Inflammatory macrophage (primary cell): ENCODE data around the gene ARHGDIA.
A peak's percentile ranks its signal among the peaks of the same experiment; 100 is the strongest.

Experiments used
- DNase-seq, 2 donors: peaks; one replicate each; pipeline ENCODE4 v3.0.0-alpha.2; 2020 to 2022

ARHGDIA gene

DNA sequence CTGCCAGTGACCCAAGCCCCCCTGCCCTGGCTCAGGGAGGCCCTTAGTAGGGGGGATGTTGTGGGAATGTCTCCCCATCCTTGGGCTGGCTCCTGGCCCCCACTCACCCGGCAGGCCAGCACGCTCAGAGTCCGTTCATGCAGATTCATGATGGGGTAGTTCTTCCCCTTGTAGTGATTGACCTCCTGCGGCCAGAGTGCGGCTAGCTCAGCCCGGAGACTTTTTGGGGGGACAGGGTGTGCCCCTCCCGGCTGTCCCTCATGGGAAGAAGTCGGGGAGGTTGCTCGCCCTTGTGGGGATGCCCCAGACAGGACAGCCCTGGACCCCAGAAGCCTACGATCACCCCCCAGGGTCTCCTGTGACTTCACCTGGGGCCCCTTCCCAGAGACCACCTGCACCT, 34.9 kb upstream of the ARHGDIA start:
- DNase-seq, result no peak

DNA sequence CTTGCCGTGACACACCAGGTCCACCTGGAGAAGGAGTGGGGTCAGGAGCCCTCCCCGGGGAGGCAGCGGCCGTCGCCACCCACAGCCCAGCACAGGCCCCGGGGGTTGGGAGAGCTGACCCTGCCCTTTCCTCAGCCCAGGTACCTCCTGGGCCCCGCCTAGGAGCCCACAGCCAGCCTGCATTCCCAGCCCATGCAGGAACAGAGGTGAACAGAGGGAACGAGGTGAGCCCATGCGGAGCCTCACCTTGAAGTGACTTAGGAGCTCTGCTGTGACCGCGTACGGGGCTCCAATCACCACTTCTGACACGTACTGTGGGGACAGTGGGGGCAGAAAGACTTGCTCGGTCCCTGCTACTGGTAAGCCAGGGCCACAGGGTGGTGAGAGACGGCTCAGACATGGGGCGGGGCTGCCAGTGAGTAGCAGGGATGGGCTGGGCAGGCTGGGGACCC, 34.3 kb upstream of the ARHGDIA start:
- DNase-seq, result no peak

DNA sequence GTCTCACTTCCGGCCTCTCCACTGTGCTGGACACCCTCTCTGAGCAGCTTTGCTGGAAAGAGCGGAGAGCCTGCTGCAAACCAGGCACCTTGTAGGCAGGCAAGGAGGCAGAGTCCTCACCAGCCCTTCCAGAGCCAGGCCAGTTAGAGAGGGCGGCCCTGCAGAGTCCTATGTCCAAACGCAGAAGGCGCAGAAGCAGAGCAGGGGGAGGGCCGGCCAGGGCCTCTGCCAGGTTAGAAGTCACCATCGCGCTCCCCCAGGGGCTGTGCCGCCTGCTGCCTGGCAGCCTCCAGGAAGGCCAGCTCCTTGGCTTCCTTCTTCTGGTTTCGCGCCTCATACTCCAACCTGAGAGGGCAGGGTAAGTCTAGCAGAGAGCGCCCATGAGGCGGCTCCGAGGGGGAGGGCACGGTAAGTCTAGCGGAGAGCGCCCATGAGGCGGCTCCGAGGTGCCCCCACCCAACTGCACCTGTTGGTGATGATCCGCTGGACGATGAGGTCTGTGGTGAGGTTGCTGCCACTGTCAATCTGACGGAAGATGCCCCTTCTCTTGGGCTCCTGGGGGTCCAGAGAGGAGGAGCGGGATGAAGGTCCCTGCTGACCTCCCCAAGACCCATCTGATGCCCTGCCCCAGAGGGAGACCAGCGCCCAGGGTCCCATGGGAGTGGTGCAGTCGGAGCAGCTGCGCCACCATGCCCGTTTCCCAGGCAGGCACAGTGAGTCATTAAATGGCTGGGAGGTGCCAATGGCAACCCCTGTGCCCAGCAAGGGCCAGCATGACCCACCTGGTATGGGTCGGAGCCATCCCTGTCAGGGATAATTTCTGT, 33.7 kb upstream of the ARHGDIA start:
- DNase-seq, result no peak

DNA sequence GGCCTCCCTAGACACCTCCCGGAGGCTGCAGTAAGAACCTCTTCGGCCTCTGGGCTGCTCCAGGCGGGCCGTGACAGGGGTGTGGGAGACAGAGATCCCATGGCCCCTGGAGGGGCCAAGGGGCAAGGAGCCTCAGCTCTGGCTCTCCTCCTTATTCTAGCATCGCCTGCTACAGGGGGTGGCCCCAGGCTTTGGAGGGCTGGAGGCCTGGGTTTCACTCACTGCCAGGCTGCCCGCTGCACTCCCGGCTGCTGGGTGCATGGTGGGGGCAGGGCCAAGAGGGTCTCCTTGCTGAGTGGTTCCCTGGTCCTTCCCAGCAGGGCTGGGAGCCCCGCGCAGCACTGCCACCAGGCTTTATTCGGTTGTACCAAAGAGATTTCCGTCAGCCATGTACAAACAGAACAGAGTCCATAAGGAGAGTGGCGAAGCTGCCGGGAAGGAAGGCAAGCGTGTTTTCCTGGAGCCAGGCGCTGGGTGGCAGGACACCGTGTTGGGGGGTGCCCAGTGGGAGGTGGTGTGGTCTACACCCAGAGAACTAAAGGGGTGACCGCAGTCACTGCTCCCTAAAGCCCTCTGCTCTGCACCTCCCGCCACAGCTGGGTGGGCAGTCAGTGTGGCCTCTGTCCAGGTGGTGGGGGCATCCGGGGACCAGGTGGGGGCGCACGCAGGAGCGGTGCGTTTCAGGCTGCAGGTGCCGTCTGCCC, 32.9 kb upstream of the ARHGDIA start:
- DNase-seq, result no peak

DNA sequence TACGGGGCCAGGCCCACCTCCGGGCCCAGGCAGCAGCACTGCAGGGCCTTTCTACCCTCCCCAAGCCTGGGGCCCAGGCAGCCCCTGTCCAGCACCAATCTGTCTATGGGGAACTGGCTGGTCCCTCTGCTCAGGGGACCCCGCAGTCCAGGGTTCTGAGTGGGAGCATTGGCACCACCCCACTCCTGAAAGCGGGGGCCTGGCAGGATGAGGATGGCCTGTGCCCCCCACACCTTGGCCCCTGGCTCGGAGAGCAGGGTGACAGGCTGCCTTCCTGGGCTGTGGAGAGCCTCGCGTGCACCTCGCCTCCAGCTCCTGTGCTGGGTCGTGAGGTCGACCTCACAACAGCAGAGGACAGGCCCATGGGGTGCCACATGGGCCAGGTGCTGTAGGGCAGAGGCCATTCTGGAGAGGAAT, 32.3 kb upstream of the ARHGDIA start:
- DNase-seq, result no peak

DNA sequence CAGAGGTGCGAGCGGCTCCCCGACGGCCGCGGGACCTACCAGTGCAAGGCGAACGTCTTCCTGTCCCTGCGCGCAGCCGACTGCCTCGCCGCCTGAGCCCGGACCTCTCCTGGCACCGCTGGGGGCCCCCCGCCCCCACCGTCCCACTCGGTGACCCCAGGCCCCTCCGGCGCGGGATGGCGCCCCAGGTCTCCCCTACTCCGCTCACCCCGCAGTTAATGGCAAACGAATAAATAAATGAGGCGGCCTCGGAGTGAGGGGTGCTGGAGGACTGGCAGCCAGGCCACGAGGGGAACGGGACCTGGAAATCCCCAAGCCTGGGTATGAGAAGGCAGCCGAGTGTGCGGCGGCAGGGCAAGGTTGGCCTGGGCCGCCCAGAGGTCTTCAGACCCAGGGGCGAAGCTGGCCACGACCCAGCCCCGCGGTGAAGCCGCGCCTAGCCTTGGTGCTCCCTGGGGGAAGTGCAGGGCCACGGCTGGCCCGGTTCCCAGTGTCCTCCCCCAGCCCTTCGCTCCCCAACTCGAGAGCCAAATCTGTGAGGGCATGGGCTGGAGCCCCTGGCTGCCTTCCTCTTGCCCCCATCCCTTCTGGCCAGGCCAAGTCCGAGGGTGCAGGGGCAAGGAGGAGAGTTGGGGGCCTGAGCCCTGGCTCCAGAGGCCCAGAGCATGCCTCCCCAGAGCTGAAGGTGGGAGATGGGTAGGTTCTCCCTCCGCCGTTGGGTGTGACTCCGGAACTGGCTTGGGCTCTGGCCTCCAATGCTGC, 31.7 kb upstream of the ARHGDIA start:
- DNase-seq, result no peak

DNA sequence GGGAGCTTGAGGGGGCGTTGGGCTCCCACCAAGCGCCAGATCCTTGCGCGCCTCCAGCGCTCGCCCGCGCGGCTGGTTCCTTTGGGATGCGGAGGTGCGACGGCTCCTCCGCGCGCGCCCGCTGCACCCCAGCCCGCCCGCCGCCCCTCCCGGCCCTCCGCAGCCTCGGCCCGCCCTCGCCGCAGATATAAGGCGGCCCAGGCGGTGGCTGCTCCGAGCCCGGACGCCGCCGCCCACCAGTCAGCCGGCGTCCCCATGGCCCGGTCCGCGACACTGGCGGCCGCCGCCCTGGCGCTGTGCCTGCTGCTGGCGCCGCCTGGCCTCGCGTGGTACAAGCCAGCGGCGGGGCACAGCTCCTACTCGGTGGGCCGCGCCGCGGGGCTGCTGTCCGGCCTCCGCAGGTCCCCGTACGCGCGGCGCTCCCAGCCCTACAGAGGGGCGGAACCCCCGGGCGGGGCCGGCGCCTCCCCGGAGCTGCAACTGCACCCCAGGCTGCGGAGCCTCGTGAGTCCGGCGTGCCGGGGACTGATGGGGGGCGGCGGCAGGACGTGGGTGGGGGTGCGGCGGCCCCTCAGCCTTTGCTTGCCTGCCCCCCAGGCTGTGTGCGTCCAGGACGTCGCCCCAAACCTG, 31.0 kb upstream of the ARHGDIA start, which contains the start of gene NPB:
Gene NPB (plus strand): TSS at position 216 of the 630 bp plus-strand sequence. CDS start 40 bp downstream, at position 256.
- DNase-seq, result peak in 1 of 2 donors; percentile 43

DNA sequence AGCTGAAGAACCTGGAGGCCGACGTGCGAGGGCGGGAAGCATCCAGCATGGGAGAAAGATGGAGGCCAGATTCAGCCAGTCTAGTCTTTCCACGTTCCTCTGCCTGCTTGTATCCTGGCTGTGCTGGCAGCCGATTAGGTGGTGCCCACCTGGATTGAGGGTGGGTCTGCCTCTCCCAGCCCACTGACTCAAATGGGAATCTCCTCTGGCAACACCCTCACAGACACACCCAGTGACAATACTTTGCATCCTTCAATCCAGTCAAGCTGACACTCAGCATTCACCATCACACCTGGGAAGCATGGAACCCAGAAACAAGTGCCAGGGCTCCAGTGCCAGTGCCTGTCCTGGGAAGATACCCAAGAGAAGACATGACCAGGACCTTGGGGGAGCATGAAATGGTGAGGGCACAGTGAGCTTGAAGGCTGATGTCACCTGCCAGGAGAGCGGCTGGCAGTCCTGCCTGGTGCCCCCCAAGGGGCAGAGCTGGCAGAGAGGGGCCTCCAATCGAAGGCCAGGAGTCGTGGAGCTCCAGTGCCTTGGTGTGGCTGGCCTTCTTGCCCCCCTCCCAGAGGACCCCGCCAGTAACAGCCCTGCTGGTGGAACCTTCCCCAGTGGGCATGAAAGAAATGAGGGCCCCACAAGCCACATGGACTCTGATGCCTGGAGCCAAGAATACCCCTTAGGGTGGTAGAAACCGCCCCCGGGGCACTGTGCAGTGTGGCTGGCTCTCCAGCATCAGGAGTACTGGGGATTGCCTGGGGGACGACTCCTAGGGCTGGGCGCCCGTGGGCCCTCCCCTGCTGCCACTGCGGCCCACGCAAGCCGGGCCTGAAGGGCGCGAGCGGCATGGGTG, 30.3 kb upstream of the ARHGDIA start:
- DNase-seq, result no peak

DNA sequence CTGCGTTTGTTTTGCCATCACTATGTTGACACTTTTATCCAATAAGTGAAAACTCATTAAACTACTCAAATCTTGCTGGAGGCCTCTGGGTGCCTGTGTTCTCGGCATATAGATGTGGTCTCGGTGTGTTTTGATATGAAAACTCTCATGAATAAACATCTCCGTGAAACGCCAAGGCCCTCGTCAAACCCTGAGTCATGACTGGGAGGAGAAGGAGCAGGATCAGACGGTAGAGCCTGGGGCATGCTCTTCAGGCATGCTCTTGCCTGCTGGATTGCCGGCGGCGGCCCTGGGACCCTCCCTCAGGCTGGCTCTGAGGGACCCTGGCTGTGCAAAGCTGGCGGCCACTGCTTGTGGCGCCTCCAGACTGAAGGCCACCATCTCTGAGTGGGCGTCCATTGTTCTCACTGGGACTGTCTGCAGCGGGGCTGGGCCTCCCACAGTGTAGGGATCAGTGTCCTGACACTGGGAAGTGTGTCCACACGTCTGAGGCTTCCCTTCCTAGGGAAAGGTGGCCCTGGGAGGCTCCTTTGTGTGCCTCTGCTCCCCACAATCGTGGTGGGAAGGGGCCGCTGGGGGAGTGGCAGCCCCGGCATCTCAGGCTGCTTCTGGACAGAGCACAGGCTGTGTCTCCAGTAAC, 29.2 kb upstream of the ARHGDIA start:
- no peak for DNase-seq

DNA sequence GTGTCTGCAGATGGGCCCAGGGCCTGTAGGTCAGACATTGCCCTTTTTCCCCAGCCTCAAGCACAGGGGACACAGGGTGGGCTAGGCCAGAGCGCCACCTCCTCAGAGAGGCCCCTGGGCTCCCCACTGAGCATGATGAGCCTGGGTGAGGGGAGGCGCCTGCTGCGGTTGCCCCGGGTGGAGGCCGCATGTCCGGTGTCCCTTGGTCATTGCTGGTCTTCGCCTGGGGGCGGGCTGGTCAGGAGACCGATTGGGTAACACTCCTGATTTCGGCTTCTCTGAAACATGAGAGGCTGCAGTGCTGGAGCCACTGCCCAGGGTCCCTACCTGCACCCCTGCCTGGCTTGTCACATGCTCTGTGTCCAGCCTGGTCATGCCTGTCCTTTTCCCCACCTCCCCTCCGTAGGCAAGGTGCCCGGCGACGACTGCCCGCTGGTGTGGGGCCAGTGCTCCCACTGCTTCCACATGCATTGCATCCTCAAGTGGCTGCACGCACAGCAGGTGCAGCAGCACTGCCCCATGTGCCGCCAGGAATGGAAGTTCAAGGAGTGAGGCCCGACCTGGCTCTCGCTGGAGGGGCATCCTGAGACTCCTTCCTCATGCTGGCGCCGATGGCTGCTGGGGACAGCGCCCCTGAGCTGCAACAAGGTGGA, 28.5 kb upstream of the ARHGDIA start:
- DNase-seq, result no peak

DNA sequence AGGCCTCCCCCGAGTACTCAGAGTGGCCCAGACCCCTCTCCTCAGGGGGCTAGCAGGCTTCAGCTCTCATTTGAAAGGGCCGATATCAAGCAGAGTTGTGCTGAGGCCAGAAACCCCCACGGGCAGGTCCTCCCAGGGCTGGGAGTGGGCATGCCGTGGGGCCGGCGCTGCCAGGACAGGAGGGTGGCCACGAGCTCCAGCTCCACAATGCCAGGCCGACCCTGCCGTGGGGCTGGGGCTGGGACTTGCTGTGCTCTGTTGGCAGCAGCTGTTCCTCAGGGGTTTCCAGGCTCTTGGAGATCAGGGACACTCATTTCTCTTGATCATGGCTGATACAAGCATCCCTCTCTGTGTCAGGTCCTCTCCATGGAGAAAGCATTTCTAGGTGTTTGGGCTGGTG, 27.7 kb upstream of the ARHGDIA start:
- DNase-seq, result no peak

DNA sequence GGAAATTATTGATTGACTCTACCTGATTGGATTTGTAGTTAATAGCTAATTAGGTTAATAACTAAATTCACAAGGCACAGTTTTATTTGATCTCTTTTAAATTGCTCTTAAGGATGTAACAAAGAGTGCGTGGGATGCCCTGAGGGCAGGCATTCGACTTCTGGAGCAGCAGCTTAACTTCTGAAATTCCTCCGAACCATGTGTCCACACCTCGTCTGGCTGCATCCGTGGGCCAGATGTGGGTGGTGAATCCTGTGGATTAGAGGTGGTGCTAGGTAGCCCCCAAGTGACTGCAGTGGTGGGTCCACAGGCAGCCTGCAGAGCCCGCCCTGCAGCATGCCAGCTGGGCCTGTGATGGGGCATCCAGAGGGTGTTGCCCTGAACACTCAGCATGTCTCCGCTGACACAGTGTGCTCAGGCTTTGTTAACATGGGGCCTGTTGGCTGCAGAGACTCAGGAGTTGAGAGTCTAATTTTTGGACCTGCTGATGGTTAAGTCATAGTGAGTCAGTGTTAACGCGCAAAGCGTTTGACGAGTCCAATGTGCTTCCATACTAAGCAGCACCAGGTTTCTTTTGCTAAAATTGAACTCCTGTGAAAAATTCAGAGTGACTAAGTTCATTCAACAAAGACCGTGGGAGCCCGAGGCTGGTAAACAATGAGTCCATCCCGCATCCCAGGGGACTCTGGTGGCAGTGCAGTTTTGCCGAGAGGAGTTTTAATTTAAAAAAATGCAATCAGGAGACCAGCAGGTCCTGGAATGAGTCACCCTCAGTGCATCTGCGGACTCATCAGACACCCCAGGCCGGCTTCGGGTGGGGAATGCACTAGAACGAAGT, 27.1 kb upstream of the ARHGDIA start:
- no peak for DNase-seq

DNA sequence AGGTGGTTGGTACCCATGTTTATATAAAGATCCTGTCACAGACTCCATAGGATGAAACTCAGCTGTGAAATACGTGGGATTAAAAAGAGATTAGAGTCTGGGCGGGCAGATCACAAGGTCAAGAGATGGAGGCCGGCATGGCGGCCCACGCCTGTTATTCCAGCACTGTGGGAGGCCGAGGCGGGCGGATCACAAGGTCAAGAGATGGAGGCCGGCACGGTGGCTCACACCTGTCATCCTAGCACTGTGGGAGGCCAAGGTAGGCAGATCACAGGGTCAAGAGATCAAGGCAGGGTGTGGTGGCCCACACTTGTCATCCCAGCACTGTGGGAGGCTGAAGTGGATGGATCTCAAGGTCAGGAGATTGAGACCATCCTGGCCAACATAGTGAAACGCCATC, 24.3 kb upstream of the ARHGDIA start:
- no peak for DNase-seq

DNA sequence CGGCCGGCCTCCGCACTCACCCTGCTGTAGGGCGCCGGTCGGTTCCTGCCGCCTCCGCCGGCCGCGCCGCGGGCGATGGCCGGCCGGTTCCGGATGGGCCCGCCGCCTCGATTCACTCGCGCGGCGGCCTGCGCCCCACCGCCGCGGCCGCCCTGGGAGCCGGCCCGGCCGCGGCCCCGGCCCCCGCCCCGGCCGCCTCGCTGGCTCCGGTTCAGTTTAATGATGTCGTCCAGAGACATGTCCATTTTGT, 20.1 kb upstream of the ARHGDIA start:
- no peak for DNase-seq

DNA sequence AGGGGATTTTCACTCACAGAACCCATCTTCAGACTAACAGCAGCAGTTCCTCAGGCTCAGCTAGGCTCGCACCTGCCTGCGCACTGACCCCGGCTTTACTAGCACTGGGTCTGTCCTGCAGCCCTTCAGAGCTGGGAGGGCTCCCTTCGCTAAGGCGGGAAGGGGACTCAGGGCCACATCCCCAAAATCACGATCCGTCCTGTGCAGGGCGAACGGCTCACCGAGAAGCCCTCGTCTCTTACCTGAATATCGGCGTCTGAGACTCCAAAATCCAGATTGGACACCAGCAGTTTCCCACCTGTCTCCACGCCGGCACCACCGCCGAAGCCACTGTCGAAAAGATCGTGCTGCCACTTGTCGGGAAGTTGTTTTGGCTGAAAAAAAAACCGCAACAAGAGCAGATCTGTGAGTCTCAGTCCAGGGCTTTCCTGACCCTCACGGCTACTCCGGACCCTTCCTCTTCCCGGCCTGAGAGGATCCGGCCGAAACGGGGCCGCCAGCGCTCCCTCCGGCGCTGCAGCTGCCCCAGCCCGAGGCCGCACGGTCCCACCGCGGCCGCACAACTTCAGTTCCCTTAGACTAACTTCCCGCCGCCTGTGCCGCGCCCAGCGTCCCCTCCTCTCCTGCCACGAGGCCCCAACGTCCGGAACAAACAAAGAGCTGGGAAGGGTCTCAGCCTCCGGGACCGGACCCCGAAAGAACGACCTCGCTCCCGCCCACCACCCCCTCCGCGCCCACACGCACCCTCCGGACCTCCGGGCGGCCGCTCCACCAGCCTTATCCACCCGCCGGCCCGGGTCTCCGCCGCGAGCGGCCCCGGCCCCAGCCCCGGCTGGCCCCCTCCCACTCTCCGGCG, 19.5 kb upstream of the ARHGDIA start:
- DNase-seq, result peak; percentile 28 to 53

DNA sequence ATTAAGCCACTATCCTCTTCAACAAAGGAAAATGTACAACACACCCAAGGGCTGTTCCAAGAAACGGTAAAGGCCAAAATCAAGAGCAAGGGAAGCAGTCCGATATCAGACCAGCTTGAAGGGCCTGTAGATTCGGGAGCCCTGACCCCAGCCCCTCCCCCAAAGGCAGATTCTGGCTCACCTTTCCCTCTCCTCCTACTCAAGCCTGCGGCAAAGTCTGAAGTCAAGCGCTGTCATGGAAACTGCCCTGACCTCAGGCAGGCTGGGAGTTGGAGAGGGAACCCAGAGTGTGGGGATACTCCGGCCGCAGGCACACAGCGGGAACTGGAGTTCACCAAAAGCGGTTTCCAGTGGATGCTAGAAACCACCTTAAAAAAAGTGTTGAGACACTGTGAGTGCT, 18.5 kb upstream of the ARHGDIA start:
- DNase-seq, result no peak

DNA sequence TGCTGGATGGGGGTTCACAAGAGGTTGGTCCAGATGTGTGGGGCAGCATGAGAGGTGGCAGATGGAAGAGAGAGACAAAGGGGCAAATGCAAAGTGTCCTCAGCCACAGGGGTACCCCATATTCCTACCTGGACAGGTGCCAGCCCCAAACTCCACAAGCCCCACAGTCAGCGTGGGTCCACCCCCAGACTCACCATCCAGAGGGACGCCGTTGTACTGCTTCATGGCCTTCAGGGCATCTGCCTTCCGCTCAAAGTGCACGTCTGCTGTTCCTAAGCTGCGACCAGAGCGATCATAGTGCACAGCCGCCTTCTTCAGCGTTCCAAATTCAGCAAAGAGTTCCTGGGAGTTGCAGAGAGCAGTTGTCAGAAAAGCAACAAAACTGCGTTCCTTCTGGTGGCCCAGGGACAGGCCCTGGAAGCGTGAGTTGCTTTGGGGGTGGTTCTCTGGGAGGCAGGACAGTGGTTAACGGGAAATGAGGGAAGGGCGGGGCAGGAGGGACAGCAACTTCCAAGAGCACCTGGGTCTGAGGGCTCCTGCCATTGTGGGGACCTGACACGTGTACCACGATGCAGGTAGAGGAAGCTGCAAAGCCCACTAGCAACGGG, 18.0 kb upstream of the ARHGDIA start:
- no peak for DNase-seq
